Hepatocyte (in vitro differentiated cells): ENCODE data around the gene BCL2A1. TPM values are rescaled to one million over a fixed set of nuclear protein-coding genes. Genes with fewer than 3 reads are reported as not detected.

Source experiments
- DNase-seq: peaks from one replicate; pipeline ENCODE4 v3.0.0-alpha.2; 2016; ENCODE audit warnings: low spot score
- H2AFZ ChIP-seq: fragments of 200-600 bp; sonication (generic); 2 replicates; pipeline ENCODE4 v1.6.0; 2016; ENCODE audit warnings: antibody characterized with exemption, mild to moderate bottlenecking
- H3K27ac ChIP-seq: fragments of 200-600 bp; sonication (generic); 2 replicates; pipeline ENCODE4 v1.5.1; 2016; ENCODE audit warnings: mild to moderate bottlenecking
- H3K27me3 ChIP-seq: fragments of 200-600 bp; sonication (generic); 2 replicates; pipeline ENCODE4 v1.6.1; 2016
- H3K36me3 ChIP-seq: fragments of 200-600 bp; sonication (generic); replicated peaks from 2 replicates; pipeline ENCODE4 v1.5.1; 2016; ENCODE audit warnings: low read depth; ENCODE audit not compliant: insufficient read depth
- H3K4me1 ChIP-seq: fragments of 200-600 bp; sonication (generic); 2 replicates; pipeline ENCODE4 v1.5.1; 2016; ENCODE audit warnings: mild to moderate bottlenecking, moderate library complexity; ENCODE audit not compliant: insufficient read depth
- H3K4me2 ChIP-seq: fragments of 200-600 bp; sonication (generic); 2 replicates; pipeline ENCODE4 v1.6.0; 2016
- H3K4me3 ChIP-seq: fragments of 200-600 bp; sonication (generic); 2 replicates; pipeline ENCODE4 v1.5.1; 2016; ENCODE audit warnings: mild to moderate bottlenecking
- H3K79me2 ChIP-seq: fragments of 200-600 bp; sonication (generic); 2 replicates; pipeline ENCODE4 v1.6.0; 2017; ENCODE audit warnings: mild to moderate bottlenecking
- H3K9me2 ChIP-seq: fragments of 200-600 bp; sonication (generic); replicated peaks from 2 replicates; pipeline ENCODE4 v1.6.0; 2017; ENCODE audit warnings: mild to moderate bottlenecking; ENCODE audit not compliant: insufficient read depth
- H3K9me3 ChIP-seq: fragments of 200-600 bp; sonication (generic); 2 replicates; pipeline ENCODE4 v1.5.1; 2016; ENCODE audit warnings: low read depth, mild to moderate bottlenecking
- H4K20me1 ChIP-seq: fragments of 200-600 bp; sonication (generic); 2 replicates; pipeline ENCODE4 v1.6.0; 2016; ENCODE audit warnings: mild to moderate bottlenecking; ENCODE audit not compliant: insufficient read depth, poor library complexity, severe bottlenecking
- EZH2 ChIP-seq: fragments of 200-600 bp; sonication (generic); IDR thresholded peaks from 2 replicates; pipeline ENCODE4 v1.6.1; 2016; ENCODE audit warnings: antibody characterized with exemption, mild to moderate bottlenecking, borderline replicate concordance
- EZH2phosphoT487 ChIP-seq: fragments of 200-600 bp; sonication (generic); IDR thresholded peaks from one replicate; pipeline ENCODE4 v1.6.1; 2018; ENCODE audit warnings: antibody characterized with exemption, mild to moderate bottlenecking, low read depth, moderate library complexity; ENCODE audit not compliant: unreplicated experiment, severe bottlenecking
- WGBS: methylation state at CpG from one replicate; pipeline ENCODE4 v1.1.6; 2016; ENCODE audit warnings: low lambda C conversion rate; ENCODE audit errors: missing lambda C conversion rate; 5-methylcytosine and 5-hydroxymethylcytosine counted together
- polyA plus RNA-seq: library from polyadenylated mRNA; unstranded; fragments of >200 nt; fragmentation: Nextera tagmentation; extraction: Ambion mirVana; gene quantifications from 2 replicates; pipeline ENCODE4 v1.2.1, GENCODE V29; 2016
- total RNA-seq: library from RNA; depleted of rRNA; stranded (reverse); fragments of >200 nt; gene quantifications from 2 replicates; pipeline ENCODE4 v1.2.3, GENCODE V29; 2014
- TF ChIP-seq, protein P1 (sequence below): fragments of 200-600 bp; sonication (generic); IDR thresholded peaks from 2 replicates; pipeline ENCODE4 v1.5.1; 2016; ENCODE audit warnings: antibody characterized with exemption, mild to moderate bottlenecking; ENCODE audit not compliant: poor library complexity

Gene BCL2A1
- total and polyA plus RNA-seq, 2 experiments from 2014 or later, result 9.9 to 11.1 TPM

DNA sequence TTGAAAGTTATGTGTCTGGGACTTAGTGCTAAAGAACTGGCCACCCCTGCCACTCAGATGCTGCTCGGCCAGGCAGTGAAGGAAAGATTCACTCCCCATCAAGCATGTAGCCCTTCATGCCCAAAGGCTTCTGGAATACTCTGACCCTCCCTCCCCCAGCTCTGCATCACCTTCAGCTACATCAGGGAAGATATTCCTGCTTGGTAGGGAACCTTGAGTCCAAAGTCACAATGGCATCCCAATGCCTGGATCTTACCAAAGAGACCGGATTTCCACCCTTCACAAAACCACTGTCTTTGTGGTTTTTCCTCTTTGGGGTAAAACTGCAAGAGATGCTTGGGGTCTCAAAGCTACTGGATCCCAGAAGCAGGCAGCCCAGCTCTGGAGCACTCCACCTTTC lies 18.2 kb upstream of the BCL2A1 start:
- no peak for DNase-seq
- Histone ChIP-seq H3K4me1 (peaks cover 4% of the 10 kb centered on the region), H4K20me1 (no peaks in the 10 kb centered on the region), H3K4me2 (no peak overlapping the region), H3K36me3 (no peaks in the 10 kb centered on the region), H3K27me3 (no peaks in the 10 kb centered on the region), H2AFZ (no peak overlapping the region), H3K9me3 (no peaks in the 10 kb centered on the region), H3K4me3 (no peak overlapping the region), H3K9me2 (no peaks in the 10 kb centered on the region), H3K27ac (no peak overlapping the region), H3K79me2 (no peaks in the 10 kb centered on the region)
- TF ChIP-seq EZH2phosphoT487 (no peak), EZH2 (no peak)
- TF ChIP-seq, protein P1, sequence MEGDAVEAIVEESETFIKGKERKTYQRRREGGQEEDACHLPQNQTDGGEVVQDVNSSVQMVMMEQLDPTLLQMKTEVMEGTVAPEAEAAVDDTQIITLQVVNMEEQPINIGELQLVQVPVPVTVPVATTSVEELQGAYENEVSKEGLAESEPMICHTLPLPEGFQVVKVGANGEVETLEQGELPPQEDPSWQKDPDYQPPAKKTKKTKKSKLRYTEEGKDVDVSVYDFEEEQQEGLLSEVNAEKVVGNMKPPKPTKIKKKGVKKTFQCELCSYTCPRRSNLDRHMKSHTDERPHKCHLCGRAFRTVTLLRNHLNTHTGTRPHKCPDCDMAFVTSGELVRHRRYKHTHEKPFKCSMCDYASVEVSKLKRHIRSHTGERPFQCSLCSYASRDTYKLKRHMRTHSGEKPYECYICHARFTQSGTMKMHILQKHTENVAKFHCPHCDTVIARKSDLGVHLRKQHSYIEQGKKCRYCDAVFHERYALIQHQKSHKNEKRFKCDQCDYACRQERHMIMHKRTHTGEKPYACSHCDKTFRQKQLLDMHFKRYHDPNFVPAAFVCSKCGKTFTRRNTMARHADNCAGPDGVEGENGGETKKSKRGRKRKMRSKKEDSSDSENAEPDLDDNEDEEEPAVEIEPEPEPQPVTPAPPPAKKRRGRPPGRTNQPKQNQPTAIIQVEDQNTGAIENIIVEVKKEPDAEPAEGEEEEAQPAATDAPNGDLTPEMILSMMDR, result no peak
- WGBS, result 88% methylated on average over 2 of the region's 2 CpGs

DNA sequence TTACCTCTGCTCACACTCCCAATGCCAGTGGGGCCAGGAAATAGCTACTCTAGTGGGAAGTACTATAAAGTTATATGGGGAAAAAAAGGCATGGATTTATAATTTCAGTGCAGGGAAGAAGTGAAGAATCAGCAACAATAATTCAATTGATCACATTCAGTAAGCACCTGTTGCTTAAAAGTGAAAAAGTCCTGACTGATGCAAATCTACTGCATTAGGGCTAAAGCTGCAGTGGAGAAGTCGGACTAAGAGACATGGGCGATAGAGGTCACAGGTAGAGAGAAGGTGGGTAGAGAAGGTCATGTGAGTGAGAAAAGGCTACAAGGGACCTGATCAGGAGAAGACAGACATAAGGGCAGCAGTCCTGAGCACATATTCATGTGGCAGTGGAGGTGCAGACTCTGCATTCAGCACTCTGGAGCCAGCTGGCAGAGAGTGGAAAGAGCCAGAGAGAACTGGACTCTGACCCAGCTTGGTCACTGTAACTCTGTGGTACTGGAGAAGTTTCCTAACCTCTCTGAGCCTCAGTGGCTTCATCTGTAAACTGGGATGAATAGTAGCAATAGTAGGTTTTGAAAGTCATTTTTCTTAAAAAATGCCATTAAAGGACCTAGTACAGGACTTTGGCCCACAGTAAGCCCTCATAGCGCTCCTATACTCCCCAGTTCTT lies 17.6 kb upstream of the BCL2A1 start:
- 97% methylated on average over 3 of the region's 3 CpGs for WGBS
- peaks cover 4% of the 10 kb centered on the region for H3K4me1 ChIP-seq
- H3K4me2 ChIP-seq, result no peak overlapping the region
- no peak overlapping the region for H2AFZ ChIP-seq
- H3K4me3 ChIP-seq, result no peak overlapping the region
- no peaks in the 10 kb centered on the region for H3K79me2 ChIP-seq
- H4K20me1 ChIP-seq, result no peaks in the 10 kb centered on the region
- no peaks in the 10 kb centered on the region for H3K36me3 ChIP-seq
- no peaks in the 10 kb centered on the region for H3K9me2 ChIP-seq
- no peak overlapping the region for H3K27ac ChIP-seq
- no peaks in the 10 kb centered on the region for H3K27me3 ChIP-seq
- no peak for DNase-seq
- TF ChIP-seq EZH2 (no peak), EZH2phosphoT487 (no peak)
- TF ChIP-seq, protein P1, result no peak
- no peaks in the 10 kb centered on the region for H3K9me3 ChIP-seq

DNA sequence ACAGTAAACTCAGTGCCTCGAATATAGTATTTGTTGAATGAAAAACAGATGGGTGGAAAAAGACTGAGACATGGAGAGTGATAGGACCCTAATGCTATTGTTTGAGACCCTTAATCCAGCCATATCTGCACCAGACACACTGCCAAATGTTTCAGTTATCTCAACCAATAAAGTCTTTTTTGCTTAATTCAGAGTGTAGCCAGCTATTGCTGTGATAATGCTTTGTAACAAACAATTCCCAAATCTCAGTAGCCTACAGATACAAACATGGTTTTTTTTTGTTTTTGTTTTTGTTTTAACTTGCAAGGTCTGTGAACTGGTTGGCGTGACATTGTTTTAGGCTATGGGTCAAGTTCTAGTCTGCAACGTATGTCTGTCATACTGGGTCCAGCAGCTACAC lies 17.0 kb upstream of the BCL2A1 start:
- peak overlapping the region; percentile 43 for H3K27ac ChIP-seq
- H3K4me2 ChIP-seq, result no peak overlapping the region
- no peaks in the 10 kb centered on the region for H3K36me3 ChIP-seq
- H3K9me3 ChIP-seq, result no peaks in the 10 kb centered on the region
- no peaks in the 10 kb centered on the region for H4K20me1 ChIP-seq
- H2AFZ ChIP-seq, result no peak overlapping the region
- no peaks in the 10 kb centered on the region for H3K27me3 ChIP-seq
- WGBS, result 79% methylated on average over 3 of the region's 3 CpGs
- TF ChIP-seq, protein P1, result no peak
- no peak for TF ChIP-seq EZH2phosphoT487
- TF ChIP-seq EZH2, result no peak
- H3K4me3 ChIP-seq, result no peak overlapping the region
- H3K4me1 ChIP-seq, result peaks cover 4% of the 10 kb centered on the region
- no peaks in the 10 kb centered on the region for H3K9me2 ChIP-seq
- no peak for DNase-seq
- no peaks in the 10 kb centered on the region for H3K79me2 ChIP-seq
